Measurements from ENCODE around the gene ACOT2.

DNA sequence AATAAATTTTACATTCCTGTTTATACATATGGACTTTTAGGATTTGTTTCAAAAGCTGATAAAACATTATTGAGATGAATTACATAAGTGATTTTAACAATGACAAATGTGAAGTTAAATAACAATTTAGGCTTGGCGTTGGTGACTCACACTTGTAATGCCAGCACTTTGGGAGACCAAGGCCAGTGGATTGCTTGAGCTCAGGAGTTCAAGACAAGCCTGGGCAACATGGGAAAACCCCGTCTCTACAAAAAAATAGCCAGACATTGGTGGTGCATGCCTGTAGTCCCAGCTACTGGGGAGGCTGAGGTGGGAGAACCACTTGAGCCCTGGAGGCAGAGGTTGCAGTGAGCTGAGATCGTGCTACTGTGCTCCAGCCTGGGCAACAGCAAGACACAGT, 7.4 kb downstream of the ACOT2 start:
- TF ChIP-seq, protein P1, sequence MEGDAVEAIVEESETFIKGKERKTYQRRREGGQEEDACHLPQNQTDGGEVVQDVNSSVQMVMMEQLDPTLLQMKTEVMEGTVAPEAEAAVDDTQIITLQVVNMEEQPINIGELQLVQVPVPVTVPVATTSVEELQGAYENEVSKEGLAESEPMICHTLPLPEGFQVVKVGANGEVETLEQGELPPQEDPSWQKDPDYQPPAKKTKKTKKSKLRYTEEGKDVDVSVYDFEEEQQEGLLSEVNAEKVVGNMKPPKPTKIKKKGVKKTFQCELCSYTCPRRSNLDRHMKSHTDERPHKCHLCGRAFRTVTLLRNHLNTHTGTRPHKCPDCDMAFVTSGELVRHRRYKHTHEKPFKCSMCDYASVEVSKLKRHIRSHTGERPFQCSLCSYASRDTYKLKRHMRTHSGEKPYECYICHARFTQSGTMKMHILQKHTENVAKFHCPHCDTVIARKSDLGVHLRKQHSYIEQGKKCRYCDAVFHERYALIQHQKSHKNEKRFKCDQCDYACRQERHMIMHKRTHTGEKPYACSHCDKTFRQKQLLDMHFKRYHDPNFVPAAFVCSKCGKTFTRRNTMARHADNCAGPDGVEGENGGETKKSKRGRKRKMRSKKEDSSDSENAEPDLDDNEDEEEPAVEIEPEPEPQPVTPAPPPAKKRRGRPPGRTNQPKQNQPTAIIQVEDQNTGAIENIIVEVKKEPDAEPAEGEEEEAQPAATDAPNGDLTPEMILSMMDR (IDR thresholded peaks at IDR 0.05), result no peak
- no peak for TF ChIP-seq POLR2A (IDR thresholded peaks at IDR 0.05)

Measured in testis (tissue), 2 donors.